HepG2 (cell line): ENCODE data around the gene IMP3. TPM values are rescaled to one million over a fixed set of nuclear protein-coding genes. Genes with fewer than 3 reads are reported as not detected.

ENCODE experiments used
- ATAC-seq: fragments of 200-7000 bp; cut with Tn5 transposase; 3 replicates; pipeline ENCODE4 v1.9.1; 2020; ENCODE audit warnings: mild to moderate bottlenecking, moderate library complexity
- BruUV-seq: library from RNA; stranded (reverse); fragments of 400-500 nt; replicated peaks from 2 replicates; lab custom pipeline; 2021; lab: Mats Ljungman, UMichigan
- CTCF ChIA-PET: fragments of 300-600 bp; formaldehyde crosslinking; extraction: SDS; loops from one replicate; lab custom pipeline; 2021; ENCODE audit warnings: low total read pairs, inconsistent platforms, low intra/inter-chr PET ratio; lab: Yijun Ruan, JAX
- POLR2A ChIA-PET: fragments of 350-600 bp; sonication (Branson Sonifier 250); formaldehyde crosslinking; loops from one replicate; lab custom pipeline; 2020; ENCODE audit warnings: antibody characterized with exemption, inconsistent platforms; lab: Yijun Ruan, JAX
- DNase-seq: peaks from one replicate; pipeline ENCODE4 v3.0.0-alpha.2; 2015; ENCODE audit warnings: low spot score
- FAIRE-seq: peaks from 3 replicates; lab custom pipeline; 2011; peaks lifted over from hg19 to GRCh38; lab: Jason Lieb, UNC
- H2AFZ ChIP-seq: one replicate; pipeline ENCODE4 v1.6.1; 2011; ENCODE audit warnings: low read length, inconsistent platforms
- H3K27ac ChIP-seq: fragments of 300-600 bp; 3 replicates; pipeline ENCODE4 v1.8.0; 2011; ENCODE audit warnings: mixed run types, mild to moderate bottlenecking, mixed read lengths, low read length, inconsistent platforms; ENCODE audit not compliant: insufficient read depth; ENCODE audit errors: extremely low read length
- H3K27me3 ChIP-seq, 2 experiments: fragments of 200-600 bp in 1 of 2; 2 replicates in 1 of 2; 3 replicates in 1 of 2; pipeline versions ENCODE4 v1.6.0 to v1.8.0; 2011; ENCODE audit warnings: low read length in 2 of 2, mild to moderate bottlenecking in 2 of 2, moderate library complexity in 2 of 2, inconsistent platforms in 1 of 2; ENCODE audit not compliant: insufficient read depth in 2 of 2, control insufficient read depth in 1 of 2
- H3K36me3 ChIP-seq, 2 experiments: fragments of 200-600 bp in 1 of 2; replicated peaks in 1 of 2; 2 replicates in 1 of 2; 3 replicates in 1 of 2; pipeline versions ENCODE4 v1.5.1 to v1.8.0; 2011; ENCODE audit warnings: low read length in 2 of 2, inconsistent platforms in 1 of 2; ENCODE audit not compliant: insufficient read depth in 2 of 2, control insufficient read depth in 1 of 2
- H3K4me1 ChIP-seq: 2 replicates; pipeline ENCODE4 v1.5.1; 2012; ENCODE audit warnings: low read length, inconsistent platforms; ENCODE audit not compliant: insufficient read depth
- H3K4me2 ChIP-seq: 2 replicates; pipeline ENCODE4 v1.6.0; 2011; ENCODE audit warnings: low read depth, low read length, inconsistent platforms
- H3K4me3 ChIP-seq, 3 experiments: fragments of 200-600 bp in 1 of 3; sonication (generic), shearing (Covaris generic) in 1 of 3; replicated peaks in 1 of 3; 2 replicates each; pipeline ENCODE4 v1.5.1; 2011 to 2016; ENCODE audit warnings: low read length in 3 of 3, inconsistent platforms in 2 of 3, low read depth in 2 of 3, mild to moderate bottlenecking in 2 of 3, control low read depth in 1 of 3, mixed read lengths in 1 of 3; ENCODE audit not compliant: insufficient read depth in 1 of 3
- H3K79me2 ChIP-seq: one replicate; pipeline ENCODE4 v1.6.1; 2011; ENCODE audit warnings: low read length, inconsistent platforms; ENCODE audit not compliant: insufficient read depth
- H3K9ac ChIP-seq: 2 replicates; pipeline ENCODE4 v1.6.0; 2011; ENCODE audit warnings: mild to moderate bottlenecking, low read depth, low read length, inconsistent platforms; ENCODE audit not compliant: insufficient read depth
- H3K9me3 ChIP-seq: 2 replicates; pipeline ENCODE4 v1.5.1; 2012; ENCODE audit warnings: mild to moderate bottlenecking, low read length
- H4K20me1 ChIP-seq: 2 replicates; pipeline ENCODE4 v1.6.0; 2011; ENCODE audit warnings: inconsistent platforms, mild to moderate bottlenecking, low read length, moderate library complexity; ENCODE audit not compliant: insufficient read depth
- GATAD2A ChIP-seq: IDR thresholded peaks from 2 replicates; pipeline ENCODE4 v1.6.1; 2016
- NKX3-1 ChIP-seq: sonication (generic); formaldehyde crosslinking; IDR thresholded peaks from 2 replicates; pipeline ENCODE4 v1.5.0; 2020; ENCODE audit warnings: missing genetic modification reagents
- TCF12 ChIP-seq, 2 experiments: fragments of 450-650 bp in 1 of 2; sonication (generic) in 1 of 2; formaldehyde crosslinking in 1 of 2; IDR thresholded peaks; 2 replicates each; pipeline versions ENCODE4 v1.6.1 to v1.8.0; 2017 to 2022; ENCODE audit warnings: antibody characterized with exemption in 1 of 2, mild to moderate bottlenecking in 1 of 2, missing genetic modification reagents in 1 of 2, moderate library complexity in 1 of 2
- ZBTB4 ChIP-seq: sonication (generic); formaldehyde crosslinking; IDR thresholded peaks from 2 replicates; pipeline ENCODE4 v1.4.0; 2020; ENCODE audit warnings: missing genetic modification reagents, mild to moderate bottlenecking, borderline replicate concordance
- WGBS: methylation state at CpG from one replicate; pipeline ENCODE4 v1.1.6; 2017; ENCODE audit warnings: low lambda C conversion rate; 5-methylcytosine and 5-hydroxymethylcytosine counted together
- in situ Hi-C: cut with HindIII; loops from 2 replicates; pipeline ENCODE4 v1.10.0; 2017; ENCODE audit warnings: low pct_unique_long_range_greater_than_20kb; ENCODE audit not compliant: extremely low pct_ligation_motif_present
- intact Hi-C: fragments of 100-400 bp; cut with micrococcal nuclease; formaldehyde crosslinking; loops from one replicate; pipeline ENCODE4 v1.10.0; 2022; ENCODE audit not compliant: unreplicated experiment
- polyA plus RNA-seq, 8 experiments: library from polyadenylated mRNA; depleted of rRNA in 3 of 8; stranded (reverse) in 7 of 8; unstranded in 1 of 8; fragments of >200 nt; fragmentation: Illumina TruSeq in 4 of 8; extraction: Trizol in 4 of 8; gene quantifications; 2 replicates each; pipeline versions ENCODE4 v1.2.1 to v1.2.3, GENCODE V29; 2011 to 2016; ENCODE audit warnings: low read depth in 4 of 8, missing spikeins in 1 of 8, mixed read lengths in 1 of 8; ENCODE audit not compliant: insufficient read depth in 1 of 8
- total RNA-seq, 5 experiments: library from RNA; depleted of rRNA; stranded (reverse); fragments of >200 nt; fragmentation: Illumina TruSeq; extraction: Trizol; gene quantifications; 2 replicates each; pipeline ENCODE4 v1.2.3, GENCODE V29; 2016; ENCODE audit warnings: low read depth in 1 of 5
- TF ChIP-seq, protein P1 (sequence below): sonication (generic); formaldehyde crosslinking; IDR thresholded peaks from 2 replicates; pipeline ENCODE4 v1.4.0; 2020; ENCODE audit warnings: missing genetic modification reagents, mild to moderate bottlenecking, borderline replicate concordance

IMP3 gene
- total and polyA plus RNA-seq, 2 of the 13 experiments (the other 11 are each of a cell fraction or from before 2014, with no cell fraction given): 38.3 to 143 TPM

- ChIA-PET CTCF (no interaction called here), POLR2A (no interaction called here)
- Histone ChIP-seq H4K20me1 (no peaks in the 10 kb centered on the region), H3K9ac (no peak overlapping the region), H3K9me3 (no peaks in the 10 kb centered on the region), H3K27me3 (no peaks in the 10 kb centered on the region), H3K79me2 (no peaks in the 10 kb centered on the region), H3K4me2 (no peak overlapping the region), H3K4me1 (no peaks in the 10 kb centered on the region), H2AFZ (no peak overlapping the region), H3K27ac (no peak overlapping the region), H3K4me3 (no peak overlapping the region), H3K36me3 (peaks cover 6 to 12% of the 10 kb centered on the region in 2 experiments; a peak in 3 of 5 replicates)
- intact Hi-C loops (no loop called here), in situ Hi-C loops (no loop called here)
- DNase-seq (no peak), ATAC-seq (no peak), FAIRE-seq (no peak)
- 98% methylated on average over 9 of the region's 9 CpGs for WGBS
- no peak for TF ChIP-seq GATAD2A (CRISPR knock-in tag)
- TF ChIP-seq, protein P1, sequence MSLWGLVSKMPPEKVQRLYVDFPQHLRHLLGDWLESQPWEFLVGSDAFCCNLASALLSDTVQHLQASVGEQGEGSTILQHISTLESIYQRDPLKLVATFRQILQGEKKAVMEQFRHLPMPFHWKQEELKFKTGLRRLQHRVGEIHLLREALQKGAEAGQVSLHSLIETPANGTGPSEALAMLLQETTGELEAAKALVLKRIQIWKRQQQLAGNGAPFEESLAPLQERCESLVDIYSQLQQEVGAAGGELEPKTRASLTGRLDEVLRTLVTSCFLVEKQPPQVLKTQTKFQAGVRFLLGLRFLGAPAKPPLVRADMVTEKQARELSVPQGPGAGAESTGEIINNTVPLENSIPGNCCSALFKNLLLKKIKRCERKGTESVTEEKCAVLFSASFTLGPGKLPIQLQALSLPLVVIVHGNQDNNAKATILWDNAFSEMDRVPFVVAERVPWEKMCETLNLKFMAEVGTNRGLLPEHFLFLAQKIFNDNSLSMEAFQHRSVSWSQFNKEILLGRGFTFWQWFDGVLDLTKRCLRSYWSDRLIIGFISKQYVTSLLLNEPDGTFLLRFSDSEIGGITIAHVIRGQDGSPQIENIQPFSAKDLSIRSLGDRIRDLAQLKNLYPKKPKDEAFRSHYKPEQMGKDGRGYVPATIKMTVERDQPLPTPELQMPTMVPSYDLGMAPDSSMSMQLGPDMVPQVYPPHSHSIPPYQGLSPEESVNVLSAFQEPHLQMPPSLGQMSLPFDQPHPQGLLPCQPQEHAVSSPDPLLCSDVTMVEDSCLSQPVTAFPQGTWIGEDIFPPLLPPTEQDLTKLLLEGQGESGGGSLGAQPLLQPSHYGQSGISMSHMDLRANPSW: no peak
- BruUV-seq: no TSS peak
Measured at GRCh38 chr15:75594276-75594675, 45.7 kb downstream of the IMP3 start.

GRCh38 chr15:75591655-75592364, 48.2 kb downstream of the IMP3 start:
- Histone ChIP-seq H2AFZ (no peak overlapping the region), H3K27me3 (no peaks in the 10 kb centered on the region), H3K27ac (no peak overlapping the region), H3K4me3 (no peak overlapping the region), H3K4me2 (no peak overlapping the region), H4K20me1 (no peaks in the 10 kb centered on the region), H3K79me2 (no peaks in the 10 kb centered on the region), H3K9me3 (no peaks in the 10 kb centered on the region), H3K36me3 (peaks cover 0 to 3% of the 10 kb centered on the region in 2 experiments; a peak in 1 of 5 replicates), H3K4me1 (no peaks in the 10 kb centered on the region), H3K9ac (no peak overlapping the region)
- no TSS peak for BruUV-seq
- in situ Hi-C loops: no loop called here
- DNase-seq: no peak
- WGBS: 91% methylated on average over 4 of the region's 4 CpGs
- FAIRE-seq: no peak
- no peak for ATAC-seq
- POLR2A ChIA-PET: interaction anchor here (0.6 to 1.1 kb wide), 2 partner anchors 10 to 13 kb away, joined by 3 read pairs; partner anchors contain the start of gene PTPN9
- CTCF ChIA-PET: no interaction called here
- intact Hi-C loops: no loop called here
- TF ChIP-seq ZBTB4 (CRISPR knock-in tag) (no peak), NKX3-1 (CRISPR knock-in tag) (no peak), TCF12 (IDR thresholded peaks at IDR 0.05) (no peak), TCF12 (CRISPR knock-in tag; IDR thresholded peaks at IDR 0.05) (no peak)
- TF ChIP-seq, protein P1: no peak
